ENCODE results near the gene SURF2.

Gene SURF2

DNA sequence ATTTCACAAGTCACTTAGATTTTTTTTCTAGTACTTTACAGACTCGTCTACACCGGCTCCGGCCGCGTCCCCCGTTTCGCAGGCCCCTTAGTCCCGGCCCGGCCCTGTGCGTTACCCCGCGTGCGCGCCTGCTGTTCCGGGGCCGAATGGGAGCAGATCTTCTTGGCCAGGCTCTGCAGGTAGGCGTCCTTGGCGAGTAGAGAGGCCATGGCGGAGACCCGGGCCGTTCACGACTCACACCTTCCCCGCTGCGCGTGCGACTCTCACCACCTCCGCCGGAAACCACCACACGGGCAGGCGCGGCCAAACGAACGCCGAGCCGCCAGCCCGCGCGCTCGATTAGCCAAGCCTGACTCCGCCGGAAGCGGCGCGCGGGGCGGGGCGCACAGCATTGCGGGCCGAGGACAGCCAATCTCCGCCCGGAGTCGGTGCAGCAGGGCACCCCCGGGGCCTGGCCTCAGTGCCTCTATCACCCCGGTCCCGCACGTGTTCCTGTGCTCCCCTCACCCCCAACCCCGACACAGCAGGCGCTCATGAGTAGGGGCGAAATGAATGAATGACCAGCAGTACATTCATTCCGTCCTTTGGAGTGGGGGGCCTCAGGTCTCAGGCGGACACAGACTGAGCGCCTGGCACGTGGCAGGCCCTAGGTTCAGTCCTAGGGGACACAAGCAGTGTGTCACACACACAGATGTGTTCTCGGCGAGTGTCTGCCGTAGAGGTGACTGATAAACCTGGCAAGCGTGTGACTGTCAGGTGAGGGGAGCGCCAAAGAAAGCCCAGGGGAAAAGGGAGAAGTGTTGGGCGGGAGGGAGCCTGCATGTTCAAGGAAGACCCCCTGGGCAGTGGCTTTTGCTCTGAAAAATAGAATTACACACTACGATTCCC, 20.2 kb upstream of the SURF2 start, which contains the start of gene SURF6:
Gene SURF6 (minus strand): TSS at position 265 of the 888 bp plus-strand sequence. CDS start 56 bp downstream, at position 209.
- no peak for FAIRE-seq

DNA sequence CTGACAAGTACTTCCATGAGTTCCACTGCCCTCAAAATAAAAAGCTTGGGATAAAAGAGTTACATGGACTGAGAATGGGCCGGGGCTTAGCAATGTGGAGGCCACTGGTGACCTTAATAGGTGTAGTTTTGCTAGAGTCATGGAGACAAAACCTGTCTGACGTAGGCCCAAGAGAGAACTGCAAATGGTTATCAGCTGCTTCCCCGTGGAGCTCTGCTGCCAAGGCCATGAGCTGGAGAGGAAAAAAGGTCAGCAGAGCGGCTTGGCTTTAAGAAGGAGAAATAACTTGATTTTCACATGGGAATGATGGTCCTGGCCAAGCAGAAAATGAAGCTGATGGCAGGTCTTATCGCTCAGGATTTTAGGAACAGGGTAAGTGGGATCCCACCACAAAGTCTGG, 16.7 kb upstream of the SURF2 start:
- no peak for FAIRE-seq

DNA sequence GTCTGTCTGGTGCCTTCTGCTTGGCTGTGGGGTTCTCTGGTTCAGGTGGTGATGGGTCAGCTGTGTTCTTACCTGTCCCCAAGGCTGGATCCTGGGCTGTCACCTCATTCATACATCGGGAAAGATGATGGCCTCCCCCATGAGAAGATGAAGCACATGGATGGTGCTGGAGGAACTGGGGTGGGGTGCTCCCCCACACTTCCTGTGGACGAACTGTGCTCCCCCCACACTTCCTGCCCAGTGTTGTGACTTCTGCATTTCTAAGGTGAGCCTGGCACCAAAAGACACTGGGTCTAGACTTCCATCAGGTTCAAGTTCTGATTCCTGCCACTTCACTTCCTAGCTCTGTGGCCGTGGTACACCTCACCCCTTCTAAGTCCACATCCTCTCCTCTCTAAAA, 16.1 kb upstream of the SURF2 start:
- no peak for FAIRE-seq

DNA sequence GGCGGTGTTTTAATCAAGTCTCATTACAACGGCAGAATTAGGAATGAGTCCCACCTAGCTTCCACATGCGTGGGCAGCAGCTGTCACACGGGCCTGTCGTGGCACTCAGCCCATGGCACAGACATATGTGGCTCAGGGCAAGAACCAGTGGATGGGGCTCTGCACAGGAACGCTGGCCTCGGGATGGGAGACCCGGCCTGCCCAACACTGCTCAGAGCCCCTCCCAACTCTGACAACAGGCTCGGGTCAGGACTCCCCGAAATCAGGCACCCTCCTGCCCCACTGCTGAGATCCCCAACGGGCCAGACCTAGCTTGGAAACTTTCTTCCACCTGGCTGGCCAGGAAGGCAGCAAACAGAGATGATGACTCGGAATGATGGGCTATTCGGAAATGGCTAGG, 15.4 kb upstream of the SURF2 start:
- FAIRE-seq, result no peak

DNA sequence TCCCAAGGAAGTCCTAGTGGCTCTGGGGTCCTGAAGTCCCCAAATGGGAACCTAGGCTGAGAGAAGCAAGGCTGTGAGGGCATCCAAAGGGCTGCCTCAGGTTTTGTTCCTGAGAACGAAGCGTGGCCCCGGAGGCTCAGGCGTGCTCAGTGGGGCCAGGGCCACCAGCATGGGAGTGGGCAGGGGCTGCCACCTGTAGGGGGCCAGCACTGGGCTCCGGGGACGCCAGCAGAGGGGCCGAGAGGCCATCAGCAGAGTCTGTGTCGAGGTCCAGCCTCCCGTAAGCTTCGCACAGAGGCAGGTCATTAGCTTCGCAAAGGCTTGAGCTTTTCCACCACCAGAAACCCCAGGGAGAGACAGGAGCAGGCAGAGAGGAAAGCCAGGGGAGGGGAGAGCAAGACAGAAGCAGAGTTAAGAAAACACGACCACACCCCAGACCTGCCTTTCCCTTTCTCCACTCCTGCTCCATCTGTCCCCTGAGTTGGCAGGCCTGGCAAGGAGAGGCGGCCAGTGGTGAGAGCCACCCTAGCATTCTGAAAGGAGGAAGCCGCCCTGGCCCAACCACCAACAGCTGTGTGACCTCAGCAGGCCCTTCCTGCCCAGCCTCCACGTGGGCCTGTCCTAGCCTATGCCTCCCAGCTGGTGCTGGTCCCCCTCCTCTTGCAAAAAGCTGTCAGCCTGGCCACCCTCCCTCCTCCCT, 14.8 kb upstream of the SURF2 start:
- FAIRE-seq, result no peak

DNA sequence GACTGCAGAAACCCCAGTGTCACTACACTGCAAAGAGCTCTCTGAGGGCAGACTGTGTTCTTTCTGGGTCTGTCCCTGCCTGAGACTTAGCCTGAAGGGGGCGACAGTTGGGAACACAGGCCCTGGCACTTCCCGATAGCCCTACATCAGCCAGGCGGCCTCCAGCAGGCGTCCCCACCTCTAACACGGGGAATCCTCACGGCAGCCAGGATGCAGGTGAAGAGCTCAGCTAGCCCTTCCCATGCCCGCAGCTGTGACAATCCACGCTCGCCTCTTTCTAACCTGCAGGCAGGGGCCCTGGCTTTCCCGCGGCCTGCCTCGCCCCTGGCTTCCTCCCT, 14.3 kb upstream of the SURF2 start:
- FAIRE-seq, result no peak

DNA sequence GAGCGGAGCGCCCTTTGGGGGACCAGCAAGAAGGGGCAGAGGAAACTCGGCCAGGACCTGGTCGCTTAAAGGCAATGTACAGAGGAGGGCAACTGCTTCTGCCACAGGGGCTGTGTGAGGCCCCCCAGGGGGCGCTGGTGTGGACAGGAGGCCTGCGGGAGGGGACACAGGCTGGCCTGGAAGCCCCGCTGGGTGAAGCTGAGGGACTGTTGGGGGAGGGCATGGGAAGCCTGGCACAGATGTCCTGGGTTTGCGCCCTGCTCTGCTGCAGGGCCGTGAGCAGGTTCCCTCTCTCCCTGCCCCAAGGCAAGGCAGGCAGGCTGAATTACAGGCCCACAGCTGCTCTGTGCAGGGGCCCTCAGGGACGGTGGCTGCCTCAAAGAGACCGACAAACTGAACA, 13.8 kb upstream of the SURF2 start:
- FAIRE-seq, result no peak

DNA sequence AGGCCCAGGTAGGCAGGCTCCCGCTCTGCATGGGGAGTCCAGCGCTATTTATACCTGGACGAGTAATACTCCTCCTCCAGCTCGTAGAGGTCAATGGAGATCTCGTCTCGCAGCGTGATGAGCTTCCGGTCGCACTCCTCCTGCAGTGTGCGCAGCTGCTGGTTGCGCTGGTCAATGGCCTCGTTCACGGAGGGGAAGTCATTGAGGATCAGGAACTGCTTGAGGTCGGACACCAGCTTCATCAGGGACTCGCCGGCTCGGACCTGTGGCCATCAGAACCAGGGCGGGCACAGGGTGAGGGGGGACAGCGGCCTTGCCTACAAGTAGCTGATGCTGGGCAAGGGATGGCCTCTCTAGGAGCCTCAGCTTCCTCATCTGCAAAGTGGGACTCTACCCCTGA, 12.3 kb upstream of the SURF2 start:
- FAIRE-seq, result no peak

DNA sequence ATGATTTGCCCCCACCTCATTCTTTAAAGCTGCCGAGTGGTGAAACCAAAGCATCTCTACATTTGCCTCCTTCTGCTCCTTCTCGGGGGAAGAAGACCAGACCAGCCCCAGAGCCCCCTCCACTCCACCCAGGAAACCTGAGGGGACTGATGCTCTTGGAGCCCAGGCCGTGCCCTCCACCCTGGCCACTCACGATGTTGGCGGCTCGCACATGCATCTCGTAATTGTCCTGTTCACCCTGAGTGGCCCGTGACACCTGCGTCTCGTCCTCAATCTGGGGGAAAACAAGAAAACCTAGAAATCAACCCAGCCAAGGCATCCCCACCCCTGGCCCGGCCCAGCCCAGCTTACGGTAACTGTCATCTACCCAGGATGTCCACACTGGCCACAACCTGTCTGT, 11.4 kb upstream of the SURF2 start:
- no peak for FAIRE-seq

DNA sequence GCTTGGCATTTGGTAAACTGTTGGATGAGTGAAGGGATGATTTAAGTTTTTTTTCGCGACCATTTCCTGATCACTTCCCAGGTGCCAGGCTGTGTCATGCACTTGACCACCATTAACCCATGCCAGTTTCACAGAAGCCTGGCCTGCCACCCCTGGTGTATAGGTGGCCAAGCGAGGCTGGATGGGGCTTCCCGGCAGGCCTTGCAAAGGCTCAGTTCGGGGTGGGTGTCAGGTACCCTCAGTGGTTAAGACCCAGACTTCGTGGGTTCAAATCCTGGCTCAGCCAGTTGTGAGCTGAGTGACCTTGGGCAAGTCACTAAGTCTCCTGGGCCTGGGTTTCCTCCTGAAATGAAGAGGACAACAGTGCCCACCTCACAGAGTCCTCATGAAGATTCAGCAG, 10.8 kb upstream of the SURF2 start:
- FAIRE-seq, result no peak

DNA sequence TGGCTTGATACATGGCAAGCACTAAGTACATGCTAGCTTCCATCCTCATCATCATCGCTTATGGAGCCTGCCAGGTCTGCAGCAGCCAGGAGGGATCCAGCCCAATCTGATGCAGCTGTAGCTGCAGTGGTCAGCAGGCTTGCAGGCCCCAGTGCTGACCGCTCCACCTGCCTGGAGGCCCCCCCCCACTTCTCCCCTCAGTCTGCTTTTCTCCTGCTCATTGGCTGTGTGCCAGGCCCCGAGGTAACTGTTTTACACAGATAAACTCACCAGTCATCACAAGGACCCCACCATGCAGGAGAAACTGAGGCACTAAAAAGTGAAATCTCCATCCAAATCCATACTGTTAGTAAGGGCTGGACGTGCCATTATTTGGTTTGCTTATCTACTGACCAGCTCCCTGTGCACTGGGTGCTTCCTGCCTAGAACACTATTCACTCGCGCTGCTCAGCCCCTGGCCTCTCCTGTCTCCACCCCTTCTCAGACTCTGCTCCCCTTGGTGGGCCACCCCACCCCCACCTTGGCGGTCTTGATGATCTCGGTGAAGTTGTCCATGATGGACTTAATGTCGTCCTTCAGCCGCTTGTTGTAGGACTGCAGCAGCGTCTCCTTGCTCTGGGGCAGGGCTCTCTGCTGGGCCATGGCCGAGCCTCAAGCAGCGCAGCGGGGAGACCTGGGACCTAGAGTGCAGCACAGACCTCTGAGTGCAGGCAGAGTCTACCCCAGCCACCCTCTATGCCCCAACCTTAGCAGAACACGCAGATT, 10.1 kb upstream of the SURF2 start:
- FAIRE-seq, result no peak

DNA sequence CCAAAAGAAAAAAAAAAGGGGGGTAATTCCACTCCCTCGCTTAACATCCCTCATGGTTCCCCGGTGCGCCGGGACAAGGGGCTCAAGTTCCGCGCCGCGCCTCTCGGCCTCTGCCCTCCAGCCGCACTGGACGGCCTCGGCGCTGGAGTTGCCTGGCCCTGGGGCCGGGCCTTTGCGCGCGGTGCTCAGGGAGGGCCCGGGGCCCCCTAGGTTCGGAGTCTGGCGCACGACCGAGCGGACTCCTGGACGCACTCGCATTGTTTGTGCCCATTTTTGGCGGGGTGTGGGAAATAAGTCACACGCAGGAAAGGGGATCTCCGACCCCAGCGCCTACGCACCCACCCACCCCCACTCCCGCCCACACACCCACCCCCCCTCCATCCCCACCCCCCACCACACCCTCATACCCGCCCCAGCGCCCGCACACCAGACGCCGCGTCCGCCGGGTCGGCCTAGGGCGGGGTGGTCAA, 8.8 kb upstream of the SURF2 start:
- no peak for FAIRE-seq

DNA sequence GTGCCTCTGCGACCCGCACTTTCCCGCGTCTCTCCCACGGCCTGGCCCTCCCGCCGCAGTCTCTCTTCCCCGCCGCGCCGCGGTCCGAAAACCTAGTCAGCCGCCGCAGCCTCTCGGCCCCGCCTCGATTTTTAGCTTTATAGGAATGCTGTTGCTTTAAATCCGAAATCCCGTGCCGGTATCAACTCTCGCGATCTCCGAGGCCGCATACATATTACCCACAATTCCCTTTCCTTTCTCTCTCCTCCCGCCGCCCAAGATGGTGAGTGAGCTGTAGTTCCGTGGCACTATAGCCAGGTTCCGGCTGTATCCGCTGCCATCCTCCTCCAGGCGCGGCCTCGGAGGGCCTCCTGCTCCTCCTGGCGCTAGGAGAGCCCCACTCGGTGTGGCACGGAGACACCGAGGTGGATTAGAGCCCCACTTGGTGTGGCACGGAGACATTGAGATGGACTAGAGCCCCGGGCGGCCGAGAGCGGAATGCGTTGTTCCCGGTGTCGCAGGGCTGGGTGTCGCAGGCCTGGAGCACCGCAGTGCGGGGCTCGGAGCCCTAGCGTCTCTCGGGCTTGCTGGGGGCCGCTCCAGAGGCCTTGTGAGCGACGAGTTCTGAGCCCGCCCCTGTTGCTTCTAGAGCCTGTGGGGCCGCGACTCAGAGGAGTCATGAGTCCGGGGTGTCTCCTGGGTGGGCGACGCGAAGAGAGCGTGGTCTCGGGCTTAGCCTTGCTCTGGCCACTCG, 8.2 kb upstream of the SURF2 start, which contains the start of the genes MED22 and RPL7A:
Gene MED22 (minus strand): TSS at position 147 of the 733 bp plus-strand sequence. CDS start 1,469 bp downstream, outside the sequence.
Gene RPL7A (plus strand): TSS at position 234 of the 733 bp plus-strand sequence. CDS start 26 bp downstream, at position 260.
- FAIRE-seq, result no peak

DNA sequence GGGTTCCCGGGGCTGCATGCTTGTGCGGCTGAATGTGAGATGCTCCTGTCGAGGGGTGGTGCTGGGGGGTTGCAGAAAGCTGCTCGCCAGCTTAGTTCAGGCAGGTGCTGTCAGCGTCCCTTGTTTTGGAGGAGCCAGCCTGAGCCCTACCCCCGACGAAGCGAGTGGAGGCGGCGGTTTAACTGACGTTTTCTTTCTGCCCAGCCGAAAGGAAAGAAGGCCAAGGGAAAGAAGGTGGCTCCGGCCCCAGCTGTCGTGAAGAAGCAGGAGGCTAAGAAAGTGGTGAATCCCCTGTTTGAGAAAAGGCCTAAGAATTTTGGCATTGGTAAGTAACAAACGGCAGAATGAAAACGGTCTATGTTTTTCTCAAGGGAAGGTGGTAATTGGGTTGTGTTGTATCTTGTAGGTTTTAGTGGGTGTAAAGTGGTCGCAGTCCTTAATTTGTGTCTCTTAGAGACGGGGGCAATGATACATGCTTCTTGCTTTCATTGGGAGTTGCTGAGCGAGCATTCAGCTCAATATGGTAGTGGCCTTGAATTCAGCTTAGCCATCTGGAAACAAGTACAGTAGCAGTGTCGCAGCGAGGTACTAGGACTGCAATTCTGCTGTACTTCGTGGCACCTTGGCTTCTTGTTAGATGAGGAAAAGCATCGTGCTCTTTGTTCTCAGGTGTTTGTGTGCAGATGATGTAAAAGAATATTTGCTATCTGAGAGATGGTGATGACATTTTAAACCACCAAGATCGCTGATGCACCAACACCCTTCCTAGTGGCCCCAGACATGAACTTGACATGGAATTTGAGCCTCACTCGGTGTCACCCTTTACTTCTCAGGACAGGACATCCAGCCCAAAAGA, 7.4 kb upstream of the SURF2 start:
- FAIRE-seq, result no peak

DNA sequence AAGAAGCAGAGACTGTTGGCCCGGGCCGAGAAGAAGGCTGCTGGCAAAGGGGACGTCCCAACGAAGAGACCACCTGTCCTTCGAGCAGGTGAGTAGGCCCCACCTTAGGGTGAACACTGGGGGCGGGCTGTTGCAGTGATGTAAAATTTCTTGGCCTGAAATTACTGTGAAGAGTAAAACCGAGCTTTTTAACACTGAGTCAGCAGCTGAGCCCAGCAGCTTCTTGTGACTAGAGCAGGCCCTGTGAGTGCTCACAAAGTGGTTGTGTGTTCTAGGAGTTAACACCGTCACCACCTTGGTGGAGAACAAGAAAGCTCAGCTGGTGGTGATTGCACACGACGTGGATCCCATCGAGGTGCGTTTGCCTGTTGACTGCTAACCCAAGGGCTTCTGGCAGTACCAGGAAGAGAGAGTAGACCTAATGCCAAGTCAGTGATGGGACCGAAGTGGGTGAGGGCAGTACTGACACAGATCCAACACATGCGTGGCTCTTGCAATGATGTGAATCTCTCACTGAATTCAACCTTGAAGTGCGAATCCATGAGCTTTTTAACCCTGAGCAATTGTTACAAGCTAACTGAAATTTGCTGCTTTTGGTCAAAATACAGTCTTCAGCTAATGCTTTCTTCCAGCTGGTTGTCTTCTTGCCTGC, 6.3 kb upstream of the SURF2 start:
- FAIRE-seq, result no peak

DNA sequence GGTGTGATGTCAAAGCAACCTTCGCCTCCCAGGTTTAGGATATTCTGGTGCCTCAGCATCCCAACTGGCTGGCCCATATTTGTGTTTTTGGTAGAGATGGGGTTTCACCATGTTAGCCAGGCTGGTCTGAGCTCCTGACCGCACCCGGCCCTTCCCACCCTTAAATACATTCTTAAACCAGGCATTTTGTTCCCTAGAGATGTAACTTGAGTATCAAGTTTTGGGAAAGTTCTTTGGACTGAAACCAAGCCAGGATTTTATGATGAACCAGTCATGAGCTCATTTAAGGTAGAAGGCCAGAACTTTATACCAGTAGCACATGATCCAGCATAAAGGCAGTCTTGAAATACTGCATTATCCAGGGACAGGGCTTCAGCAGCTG, 4.8 kb upstream of the SURF2 start:
- no peak for FAIRE-seq

DNA sequence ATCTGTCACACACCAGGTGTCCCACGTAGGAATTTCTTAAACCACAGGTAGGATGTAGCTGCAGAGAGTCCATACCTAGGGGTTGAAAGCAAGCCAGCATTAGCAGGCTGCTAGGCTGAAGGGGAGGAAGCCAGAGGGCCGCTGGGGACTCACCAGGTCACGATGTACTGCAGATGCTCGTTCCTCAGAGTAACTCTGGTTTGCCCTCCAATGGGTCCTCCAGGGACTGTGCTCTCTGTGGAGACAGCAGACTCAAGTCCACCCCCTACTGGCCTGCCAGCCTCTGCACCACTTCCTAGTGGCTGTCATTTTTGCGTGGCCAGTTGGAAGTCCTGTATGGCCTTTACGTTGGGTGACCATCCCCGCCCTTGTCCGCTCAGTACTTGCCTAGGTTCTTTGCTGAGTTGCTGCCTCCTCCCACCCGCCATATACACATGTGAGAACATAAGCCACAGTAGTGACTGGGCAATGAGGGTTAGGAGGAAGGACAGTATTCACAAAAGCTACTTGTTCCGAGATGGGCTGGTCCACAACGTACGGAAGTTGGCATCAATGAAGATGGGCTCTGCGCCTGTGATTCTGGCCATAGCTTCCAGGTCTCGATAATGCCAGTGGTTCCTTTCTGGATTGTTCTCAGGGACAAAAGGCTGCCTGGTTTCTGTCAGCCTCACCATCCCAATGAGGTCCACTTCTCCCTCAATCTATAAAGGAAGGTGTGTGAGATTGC, 4.3 kb upstream of the SURF2 start:
- FAIRE-seq, result no peak

DNA sequence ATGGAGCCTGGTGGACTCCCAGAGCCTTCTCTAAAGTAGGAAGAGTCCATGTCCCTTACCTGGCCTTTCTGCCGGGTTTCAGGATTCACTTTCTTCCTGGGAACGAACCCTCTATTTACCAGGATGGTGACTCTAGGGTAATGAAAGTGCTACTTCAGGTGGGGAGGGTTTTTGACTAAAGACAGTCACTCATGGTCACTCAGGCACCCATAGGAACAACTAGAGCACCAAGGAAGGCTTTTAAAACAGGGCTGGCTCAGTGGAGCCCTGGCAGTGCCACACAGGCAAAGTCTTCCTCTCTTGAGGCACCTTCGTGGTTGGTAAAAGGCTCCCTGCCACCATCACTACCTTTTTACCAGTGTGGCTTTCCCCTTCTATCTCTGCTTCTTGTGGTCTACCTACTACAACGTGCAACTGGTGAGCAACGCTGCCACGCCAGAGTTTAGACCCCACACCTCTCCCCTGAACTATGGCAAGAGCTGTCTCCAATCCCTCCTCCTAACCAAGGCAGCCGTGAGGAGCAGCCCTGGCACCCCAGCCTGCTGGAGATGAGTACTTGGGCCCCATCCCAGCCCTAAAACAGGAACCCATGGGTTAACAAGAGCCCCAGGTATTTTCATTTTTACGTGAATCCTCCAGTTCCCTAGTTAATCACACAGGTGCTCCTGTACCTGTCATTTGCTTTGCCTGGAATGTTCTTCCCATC, 3.6 kb upstream of the SURF2 start:
- FAIRE-seq, result no peak

DNA sequence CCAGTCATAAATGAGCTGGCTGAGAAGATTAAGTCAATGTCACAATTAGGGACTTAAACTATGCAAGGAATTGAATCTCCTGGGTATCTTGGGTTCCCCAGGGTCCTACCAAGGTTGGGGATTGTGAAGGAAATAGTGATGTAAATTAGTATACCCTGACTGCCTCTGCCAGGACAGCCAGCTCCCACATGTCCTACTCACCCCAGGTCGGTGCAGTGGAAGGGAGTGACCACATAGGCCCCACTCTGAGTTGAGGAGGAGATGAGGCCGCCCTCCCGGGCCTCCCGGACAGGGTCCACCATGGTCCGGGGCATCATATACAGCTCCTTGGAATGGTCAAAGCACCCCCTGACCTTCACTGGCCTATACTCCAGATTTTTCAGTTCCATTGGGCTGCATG, 2.8 kb upstream of the SURF2 start:
- FAIRE-seq, result no peak

DNA sequence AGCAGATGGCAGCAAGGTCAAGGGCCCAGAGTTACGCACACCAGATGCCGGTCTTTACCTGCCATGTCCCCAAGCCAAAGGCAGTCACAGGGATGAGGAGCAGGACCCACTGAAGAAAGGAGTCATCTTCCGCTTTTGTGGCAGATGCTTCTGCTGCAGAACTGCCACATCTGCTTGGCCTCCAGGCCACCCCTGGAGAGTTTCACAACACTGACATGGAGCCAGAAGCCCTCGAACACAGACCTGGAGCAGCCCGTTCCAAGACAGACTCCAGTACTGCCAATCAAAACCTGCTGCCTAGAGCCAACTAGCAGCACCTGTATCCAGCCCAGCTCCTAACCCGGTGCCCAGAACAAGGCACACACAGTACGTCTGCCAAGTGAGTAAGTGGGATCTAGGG, 1.6 kb upstream of the SURF2 start:
- no peak for FAIRE-seq

All from colon (tissue), 2 donors.